ENCODE results near the gene VDR. TPM values are rescaled to one million over a fixed set of nuclear protein-coding genes. Genes with fewer than 3 reads are reported as not detected.

VDR gene
- total and polyA plus RNA-seq, 4 experiments from 2014 or later: 0.37 to 3.2 (median 1.0) TPM

DNA sequence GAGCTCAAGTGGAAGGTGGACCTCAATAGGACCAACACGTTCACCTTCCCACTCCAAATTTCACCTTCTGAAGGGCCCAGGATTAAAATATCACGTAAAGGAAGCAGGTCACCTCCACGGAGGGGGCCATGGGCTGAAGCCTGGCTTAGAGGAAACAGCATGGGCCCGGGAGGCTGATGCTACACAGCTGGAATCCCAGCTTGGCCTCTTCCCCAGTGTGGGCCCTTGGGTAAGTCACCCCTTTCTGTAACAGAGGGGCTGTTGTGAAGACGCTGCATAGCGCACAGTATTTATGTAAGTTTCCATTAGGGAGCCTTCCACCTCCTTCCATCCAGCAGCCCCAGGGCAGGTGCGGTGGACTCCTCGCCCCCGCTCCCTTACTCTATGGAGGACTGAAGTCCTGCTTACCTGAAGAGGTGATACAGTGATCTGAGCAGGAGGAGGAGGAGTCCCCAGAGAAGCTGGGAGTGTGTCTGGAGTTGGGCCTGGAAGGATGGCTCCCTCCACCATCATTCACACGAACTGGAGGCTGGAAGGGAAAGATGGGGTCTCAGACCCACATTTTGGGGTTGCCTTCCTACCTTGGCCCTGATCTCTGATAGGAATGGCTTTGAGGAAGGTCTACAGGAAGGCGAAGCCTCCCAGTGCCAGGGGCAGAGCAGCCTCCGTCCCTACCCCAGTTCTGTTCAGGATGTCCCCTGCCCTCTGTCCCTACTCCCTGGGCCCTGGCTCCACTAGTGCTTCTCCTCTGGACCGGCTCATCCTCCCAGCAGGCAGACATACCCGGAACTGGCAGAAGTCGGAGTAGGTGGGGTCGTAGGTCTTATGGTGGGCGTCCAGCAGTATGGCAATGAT is 47.8 kb downstream of the VDR start:
- Histone ChIP-seq H3K9me3 (ENCODE audit: control insufficient read depth in 1 of 2, low read length in 2 of 2) (no peaks in the 10 kb centered on the region), H3K4me1 (ENCODE audit: insufficient read depth, low read length) (no peaks in the 10 kb centered on the region), H3K27ac (ENCODE audit: low read depth, low read length) (no peak overlapping the region), H3K4me3 (ENCODE audit: low read length in 2 of 2) (no peak overlapping the region), H3K36me3 (ENCODE audit: insufficient read depth, low read length) (no peaks in the 10 kb centered on the region), H3K27me3 (ENCODE audit: insufficient read depth, low read length) (no peaks in the 10 kb centered on the region)
- no peaks in the 10 kb centered on the region for H3K9me3 Mint-ChIP-seq
- DNase-seq: no peak
- no peak overlapping the region for H3K27ac Mint-ChIP-seq
- intact Hi-C loops (cut with micrococcal nuclease): no loop called here
- ChIA-PET POLR2A (ENCODE audit: partially characterized antibody) (no interaction called here), CTCF (ENCODE audit: partially characterized antibody) (interaction anchor here (0.9 to 2.0 kb wide), 2 partner anchors 90 to 107 kb away, joined by 3 to 5 read pairs; partner anchors contain the start of gene TMEM106C)
- H3K4me3 Mint-ChIP-seq: no peak overlapping the region
- peaks cover 0 to 2% (median 1%) of the 10 kb centered on the region in 4 donors for H3K4me1 Mint-ChIP-seq
- H3K27me3 Mint-ChIP-seq: no peaks in the 10 kb centered on the region
- H3K36me3 Mint-ChIP-seq: no peaks in the 10 kb centered on the region

DNA sequence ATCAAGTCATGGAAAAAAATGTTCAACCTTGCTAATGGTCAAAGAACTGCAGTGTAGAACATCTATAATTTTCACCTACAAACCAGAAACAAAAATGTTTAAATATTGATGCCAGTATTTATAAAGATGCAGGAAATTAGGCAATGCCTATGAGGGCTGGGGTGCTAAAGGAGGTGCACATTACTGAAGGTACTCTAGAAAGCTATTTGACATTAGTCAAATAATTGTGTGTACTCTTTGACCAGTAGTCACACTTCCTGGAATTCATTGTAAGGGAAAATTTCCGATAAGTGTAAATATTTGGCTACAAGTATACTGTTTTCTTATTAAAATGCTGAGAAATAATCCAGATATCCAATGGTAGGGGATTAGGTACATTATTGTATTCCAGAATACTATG is 48.7 kb downstream of the VDR start:
- intact Hi-C loops (cut with micrococcal nuclease): no loop called here
- H3K9me3 ChIP-seq (ENCODE audit: control insufficient read depth in 1 of 2, low read length in 2 of 2): no peaks in the 10 kb centered on the region
- no peaks in the 10 kb centered on the region for H3K4me1 ChIP-seq (ENCODE audit: insufficient read depth, low read length)
- Mint-ChIP-seq H3K27me3 (no peaks in the 10 kb centered on the region), H3K9me3 (no peaks in the 10 kb centered on the region), H3K27ac (no peak overlapping the region), H3K36me3 (no peaks in the 10 kb centered on the region), H3K4me1 (peaks cover 0 to 2% (median 1%) of the 10 kb centered on the region in 4 donors), H3K4me3 (no peak overlapping the region)
- no peak overlapping the region for H3K4me3 ChIP-seq (ENCODE audit: low read length in 2 of 2)
- no peaks in the 10 kb centered on the region for H3K27me3 ChIP-seq (ENCODE audit: insufficient read depth, low read length)
- no peak for DNase-seq
- POLR2A ChIA-PET (ENCODE audit: partially characterized antibody): no interaction called here
- CTCF ChIA-PET (ENCODE audit: partially characterized antibody): interaction anchor here (0.9 to 2.0 kb wide), 3 partner anchors 15 to 107 kb away, joined by 3 to 5 read pairs (median 5); partner anchors contain the start of gene TMEM106C
- no peaks in the 10 kb centered on the region for H3K36me3 ChIP-seq (ENCODE audit: insufficient read depth, low read length)
- H3K27ac ChIP-seq (ENCODE audit: low read depth, low read length): no peak overlapping the region

DNA sequence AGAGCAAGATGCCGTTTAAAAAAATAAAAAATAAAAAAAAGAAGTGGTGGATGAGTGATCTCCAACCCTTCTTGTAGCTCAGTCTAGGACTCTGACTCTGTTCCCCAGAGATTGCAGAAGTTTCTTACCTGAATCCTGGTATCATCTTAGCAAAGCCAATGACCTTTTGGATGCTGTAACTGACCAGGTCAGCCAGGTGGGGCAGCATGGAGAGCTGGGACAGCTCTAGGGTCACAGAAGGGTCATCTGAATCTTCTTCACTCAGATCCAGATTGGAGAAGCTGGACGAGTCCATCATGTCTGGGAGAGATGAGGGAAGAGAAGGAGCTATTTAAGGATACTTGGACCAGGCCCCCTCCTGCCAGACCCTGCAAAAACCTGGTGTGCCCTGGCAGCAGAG is 49.3 kb downstream of the VDR start:
- CTCF ChIA-PET (ENCODE audit: partially characterized antibody): interaction anchor here (1.8 to 2.0 kb wide), 2 partner anchors 14 to 89 kb away, joined by 5 read pairs; no protein-coding TSS in a partner anchor
- Mint-ChIP-seq H3K9me3 (no peaks in the 10 kb centered on the region), H3K4me3 (no peak overlapping the region), H3K27me3 (no peaks in the 10 kb centered on the region), H3K36me3 (no peaks in the 10 kb centered on the region), H3K4me1 (peaks cover 0 to 2% (median 1%) of the 10 kb centered on the region in 4 donors), H3K27ac (no peak overlapping the region)
- Histone ChIP-seq H3K4me3 (ENCODE audit: low read length in 2 of 2) (no peak overlapping the region), H3K4me1 (ENCODE audit: insufficient read depth, low read length) (no peaks in the 10 kb centered on the region), H3K9me3 (ENCODE audit: control insufficient read depth in 1 of 2, low read length in 2 of 2) (no peaks in the 10 kb centered on the region), H3K27ac (ENCODE audit: low read depth, low read length) (no peak overlapping the region), H3K27me3 (ENCODE audit: insufficient read depth, low read length) (no peaks in the 10 kb centered on the region), H3K36me3 (ENCODE audit: insufficient read depth, low read length) (no peaks in the 10 kb centered on the region)
- intact Hi-C loops (cut with micrococcal nuclease): no loop called here
- DNase-seq: no peak
- POLR2A ChIA-PET (ENCODE audit: partially characterized antibody): no interaction called here

DNA sequence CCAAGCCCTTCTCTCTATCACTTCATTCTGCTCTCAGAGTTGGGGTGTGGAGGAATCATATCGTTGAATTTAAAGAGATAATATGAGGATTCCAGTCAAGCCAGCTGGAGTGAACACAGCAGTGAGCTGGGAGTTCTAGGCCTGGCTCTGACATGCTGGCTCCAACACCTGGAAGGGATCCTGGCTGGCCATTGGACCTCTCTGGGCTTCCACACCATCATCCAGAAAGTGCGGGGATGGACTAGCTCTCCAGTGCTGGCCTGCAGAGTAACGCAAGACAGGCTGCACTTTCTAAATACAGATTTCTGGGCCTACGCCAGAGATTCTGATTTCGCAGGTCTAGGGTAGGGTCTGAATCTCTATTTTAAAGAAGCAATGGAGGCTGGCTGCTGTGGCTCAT is 50.3 kb downstream of the VDR start:
- H3K4me1 Mint-ChIP-seq: peaks cover 0 to 2% (median 0%) of the 10 kb centered on the region in 4 donors
- Histone ChIP-seq H3K27ac (ENCODE audit: low read depth, low read length) (no peak overlapping the region), H3K4me3 (ENCODE audit: low read length in 2 of 2) (no peak overlapping the region), H3K4me1 (ENCODE audit: insufficient read depth, low read length) (no peaks in the 10 kb centered on the region), H3K9me3 (ENCODE audit: control insufficient read depth in 1 of 2, low read length in 2 of 2) (no peaks in the 10 kb centered on the region), H3K27me3 (ENCODE audit: insufficient read depth, low read length) (no peaks in the 10 kb centered on the region), H3K36me3 (ENCODE audit: insufficient read depth, low read length) (no peaks in the 10 kb centered on the region)
- H3K36me3 Mint-ChIP-seq: no peaks in the 10 kb centered on the region
- no peaks in the 10 kb centered on the region for H3K27me3 Mint-ChIP-seq
- ChIA-PET POLR2A (ENCODE audit: partially characterized antibody) (no interaction called here), CTCF (ENCODE audit: partially characterized antibody) (interaction anchor here (1.8 to 2.0 kb wide), 2 partner anchors 13 to 88 kb away, joined by 5 read pairs; no protein-coding TSS in a partner anchor)
- no peak overlapping the region for H3K4me3 Mint-ChIP-seq
- no peaks in the 10 kb centered on the region for H3K9me3 Mint-ChIP-seq
- H3K27ac Mint-ChIP-seq: no peak overlapping the region
- no peak for DNase-seq
- intact Hi-C loops (cut with micrococcal nuclease): no loop called here

DNA sequence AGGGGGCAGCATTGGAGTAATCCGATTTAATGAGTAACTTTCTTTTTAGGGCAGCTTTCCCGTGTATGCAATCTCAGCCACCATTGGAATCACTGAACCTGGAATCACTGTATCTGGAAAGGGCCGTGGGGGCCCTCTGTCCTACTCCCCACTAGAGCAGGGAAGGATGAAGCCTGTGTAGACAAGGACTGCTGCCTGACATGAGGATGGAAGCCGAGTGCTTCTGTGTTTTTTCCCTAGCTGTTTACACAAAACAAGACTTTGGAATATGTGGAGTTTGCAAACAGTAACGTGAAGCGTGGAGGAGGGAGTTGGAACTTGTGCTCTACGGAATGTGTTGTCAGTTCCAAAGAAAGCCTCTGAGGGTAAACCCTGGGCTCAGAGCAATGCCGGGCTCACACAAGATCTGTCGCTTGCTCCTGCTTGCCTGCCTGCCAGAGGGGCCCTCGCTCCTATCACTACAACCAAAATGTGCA is 52.7 kb downstream of the VDR start:
- intact Hi-C loops (cut with micrococcal nuclease): no loop called here
- Mint-ChIP-seq H3K36me3 (no peaks in the 10 kb centered on the region), H3K27ac (no peak overlapping the region), H3K27me3 (no peaks in the 10 kb centered on the region), H3K4me1 (no peaks in the 10 kb centered on the region), H3K4me3 (no peak overlapping the region), H3K9me3 (no peaks in the 10 kb centered on the region)
- DNase-seq: no peak
- ChIA-PET POLR2A (ENCODE audit: partially characterized antibody) (no interaction called here), CTCF (ENCODE audit: partially characterized antibody) (interaction anchor here (1.6 kb wide), 1 partner anchor 10 kb away, joined by 4 read pairs; no protein-coding TSS in a partner anchor)
- no peaks in the 10 kb centered on the region for H3K9me3 ChIP-seq (ENCODE audit: control insufficient read depth in 1 of 2, low read length in 2 of 2)
- H3K4me3 ChIP-seq (ENCODE audit: low read length in 2 of 2): no peak overlapping the region
- no peaks in the 10 kb centered on the region for H3K27me3 ChIP-seq (ENCODE audit: insufficient read depth, low read length)
- no peak overlapping the region for H3K27ac ChIP-seq (ENCODE audit: low read depth, low read length)
- H3K4me1 ChIP-seq (ENCODE audit: insufficient read depth, low read length): no peaks in the 10 kb centered on the region
- H3K36me3 ChIP-seq (ENCODE audit: insufficient read depth, low read length): no peaks in the 10 kb centered on the region

DNA sequence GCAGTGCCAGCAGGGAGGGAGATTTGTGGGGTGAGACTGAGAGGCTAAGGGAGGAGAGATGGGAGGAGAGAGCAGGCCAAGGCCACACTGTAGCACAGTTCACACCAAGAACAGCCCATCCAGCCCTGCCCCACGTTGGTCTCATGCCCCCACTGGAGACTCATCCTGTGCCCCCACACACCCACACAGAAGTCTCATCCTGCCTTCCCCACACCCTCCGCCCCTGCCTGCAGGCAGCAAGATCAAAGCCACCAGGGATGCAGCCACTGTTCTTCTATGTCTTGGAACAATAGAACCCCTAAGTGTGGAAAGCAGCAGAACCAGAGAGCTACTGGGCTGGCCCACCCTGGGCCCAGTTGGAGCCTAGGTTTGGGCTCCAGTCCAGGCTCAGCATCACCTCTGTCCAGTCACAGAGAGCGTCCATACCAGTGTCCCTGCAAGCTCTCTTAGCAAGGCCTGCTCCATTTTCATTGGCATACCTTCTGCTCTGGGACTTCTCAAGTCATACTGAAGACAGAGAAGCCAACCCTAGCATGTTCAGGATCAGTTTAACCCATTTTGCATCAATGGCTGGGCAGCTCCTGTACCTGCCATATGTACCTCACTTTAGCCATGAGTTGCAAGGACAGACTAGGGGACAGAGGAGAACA is 53.4 kb downstream of the VDR start:
- H3K4me3 Mint-ChIP-seq: no peak overlapping the region
- H3K9me3 ChIP-seq (ENCODE audit: control insufficient read depth in 1 of 2, low read length in 2 of 2): no peaks in the 10 kb centered on the region
- no peak overlapping the region for H3K4me3 ChIP-seq (ENCODE audit: low read length in 2 of 2)
- no peak for DNase-seq
- intact Hi-C loops (cut with micrococcal nuclease): no loop called here
- no peaks in the 10 kb centered on the region for H3K27me3 ChIP-seq (ENCODE audit: insufficient read depth, low read length)
- POLR2A ChIA-PET (ENCODE audit: partially characterized antibody): no interaction called here
- no peaks in the 10 kb centered on the region for H3K36me3 ChIP-seq (ENCODE audit: insufficient read depth, low read length)
- H3K4me1 Mint-ChIP-seq: no peaks in the 10 kb centered on the region
- H3K27ac ChIP-seq (ENCODE audit: low read depth, low read length): no peak overlapping the region
- CTCF ChIA-PET (ENCODE audit: partially characterized antibody): interaction anchor here (1.6 to 1.7 kb wide), 2 partner anchors 9 to 109 kb away, joined by 4 to 7 read pairs; no protein-coding TSS in a partner anchor
- no peak overlapping the region for H3K27ac Mint-ChIP-seq
- H3K9me3 Mint-ChIP-seq: no peaks in the 10 kb centered on the region
- no peaks in the 10 kb centered on the region for H3K4me1 ChIP-seq (ENCODE audit: insufficient read depth, low read length)
- no peaks in the 10 kb centered on the region for H3K36me3 Mint-ChIP-seq
- H3K27me3 Mint-ChIP-seq: no peaks in the 10 kb centered on the region

Measured in CD4-positive, alpha-beta memory T cell (primary cell).